LNCAP (cell line): Measurements from ENCODE around the gene TFRC.

Experiments
- TF ChIP-seq, protein P1 (sequence below): fragments of 450-650 bp; IDR thresholded peaks from 2 replicates; pipeline ENCODE4 v1.5.1; 2017; ENCODE audit warnings: mild to moderate bottlenecking

TFRC gene

DNA sequence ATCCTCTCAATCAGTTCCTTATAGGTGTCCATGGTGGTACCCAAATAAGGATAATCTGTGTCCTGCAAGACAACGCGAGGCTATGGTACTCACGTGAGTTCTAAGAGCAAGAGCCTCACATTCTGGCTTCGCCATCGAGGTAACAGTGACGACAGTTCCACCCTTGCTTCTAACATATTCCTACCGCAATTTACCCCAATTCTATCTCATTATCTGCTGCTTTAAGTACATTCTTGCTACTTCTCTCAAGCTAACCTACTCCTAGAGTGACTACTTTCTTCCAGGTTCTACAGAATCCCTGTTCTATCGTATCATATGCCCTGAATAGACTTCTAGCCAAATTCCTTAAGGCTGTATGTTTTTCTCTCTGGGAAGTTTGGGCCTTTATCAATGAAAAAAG lies 26.6 kb downstream of the TFRC start:
- TF ChIP-seq, protein P1, sequence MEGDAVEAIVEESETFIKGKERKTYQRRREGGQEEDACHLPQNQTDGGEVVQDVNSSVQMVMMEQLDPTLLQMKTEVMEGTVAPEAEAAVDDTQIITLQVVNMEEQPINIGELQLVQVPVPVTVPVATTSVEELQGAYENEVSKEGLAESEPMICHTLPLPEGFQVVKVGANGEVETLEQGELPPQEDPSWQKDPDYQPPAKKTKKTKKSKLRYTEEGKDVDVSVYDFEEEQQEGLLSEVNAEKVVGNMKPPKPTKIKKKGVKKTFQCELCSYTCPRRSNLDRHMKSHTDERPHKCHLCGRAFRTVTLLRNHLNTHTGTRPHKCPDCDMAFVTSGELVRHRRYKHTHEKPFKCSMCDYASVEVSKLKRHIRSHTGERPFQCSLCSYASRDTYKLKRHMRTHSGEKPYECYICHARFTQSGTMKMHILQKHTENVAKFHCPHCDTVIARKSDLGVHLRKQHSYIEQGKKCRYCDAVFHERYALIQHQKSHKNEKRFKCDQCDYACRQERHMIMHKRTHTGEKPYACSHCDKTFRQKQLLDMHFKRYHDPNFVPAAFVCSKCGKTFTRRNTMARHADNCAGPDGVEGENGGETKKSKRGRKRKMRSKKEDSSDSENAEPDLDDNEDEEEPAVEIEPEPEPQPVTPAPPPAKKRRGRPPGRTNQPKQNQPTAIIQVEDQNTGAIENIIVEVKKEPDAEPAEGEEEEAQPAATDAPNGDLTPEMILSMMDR = no peak

DNA sequence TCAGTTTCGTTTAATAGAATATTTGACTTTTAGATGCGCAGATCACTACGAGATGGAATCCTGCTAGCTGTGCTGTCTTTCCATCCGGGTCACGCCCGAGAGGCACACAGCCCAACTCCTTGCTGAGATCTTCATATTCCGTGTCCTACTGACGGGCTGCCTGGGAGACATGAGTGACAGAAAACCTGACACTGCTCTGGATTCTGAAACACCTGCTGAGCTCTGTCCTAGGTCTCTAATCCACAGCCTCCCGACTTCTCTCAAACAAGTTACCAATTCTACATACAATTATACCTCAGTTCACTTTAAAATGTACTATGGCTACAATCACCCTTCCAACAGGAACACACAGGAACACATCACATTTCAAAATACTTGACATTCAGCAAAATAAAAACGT lies 27.2 kb downstream of the TFRC start:
- TF ChIP-seq, protein P1 = no peak

DNA sequence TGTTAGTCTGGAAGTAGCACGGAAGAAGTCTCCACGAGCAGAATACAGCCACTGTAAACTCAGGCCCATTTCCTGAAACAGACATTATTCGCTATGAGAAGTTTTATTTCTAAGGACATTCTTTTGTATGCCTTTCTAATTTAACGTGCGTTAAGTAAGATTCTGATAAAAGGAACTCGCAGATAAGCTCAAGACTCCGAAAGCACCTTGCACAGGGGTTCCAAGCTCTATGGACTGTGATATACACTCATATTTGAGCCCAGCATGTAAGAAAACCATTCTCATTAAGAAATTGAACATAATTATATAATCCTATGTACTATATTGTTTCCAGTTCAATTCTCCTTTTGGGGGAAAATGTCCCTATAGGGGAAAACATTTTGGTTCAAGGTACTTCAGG lies 28.4 kb downstream of the TFRC start:
- TF ChIP-seq, protein P1 = no peak

DNA sequence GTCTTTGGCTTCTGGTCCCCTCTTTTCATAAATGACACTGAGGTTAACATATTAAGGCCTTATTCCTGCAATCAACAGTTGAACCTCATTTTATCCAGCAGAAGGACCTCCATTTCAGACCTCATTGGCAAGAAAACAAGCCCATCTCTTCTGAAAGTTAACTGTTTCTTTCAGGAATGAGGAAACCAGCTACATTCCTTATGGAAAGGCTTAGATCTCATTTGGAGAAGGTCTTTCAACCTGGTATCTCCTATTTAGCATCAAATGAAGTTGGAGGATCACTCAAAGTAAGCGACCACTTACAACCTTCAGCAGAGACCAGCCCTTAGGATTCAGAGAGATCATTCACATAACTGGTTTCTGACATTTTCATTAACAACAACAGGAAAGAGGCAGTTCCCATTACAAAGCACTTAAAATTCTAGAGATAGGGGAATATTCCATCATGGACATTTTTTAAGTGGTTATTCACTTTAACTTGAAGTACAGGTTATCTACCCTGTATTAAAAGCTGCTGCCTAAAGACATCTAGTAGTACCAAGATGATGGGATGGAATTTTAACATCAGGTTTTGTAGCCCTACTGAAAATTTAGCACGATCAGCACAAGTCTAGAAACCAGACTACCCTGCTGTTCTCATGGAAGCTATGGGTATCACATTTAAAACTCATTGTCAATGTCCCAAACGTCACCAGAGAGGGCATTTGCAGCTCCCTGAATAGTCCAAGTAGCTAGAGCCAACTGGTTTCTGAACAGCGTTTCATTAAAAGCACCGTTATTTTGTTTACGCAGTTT lies 30.4 kb downstream of the TFRC start:
- TF ChIP-seq, protein P1 = no peak

DNA sequence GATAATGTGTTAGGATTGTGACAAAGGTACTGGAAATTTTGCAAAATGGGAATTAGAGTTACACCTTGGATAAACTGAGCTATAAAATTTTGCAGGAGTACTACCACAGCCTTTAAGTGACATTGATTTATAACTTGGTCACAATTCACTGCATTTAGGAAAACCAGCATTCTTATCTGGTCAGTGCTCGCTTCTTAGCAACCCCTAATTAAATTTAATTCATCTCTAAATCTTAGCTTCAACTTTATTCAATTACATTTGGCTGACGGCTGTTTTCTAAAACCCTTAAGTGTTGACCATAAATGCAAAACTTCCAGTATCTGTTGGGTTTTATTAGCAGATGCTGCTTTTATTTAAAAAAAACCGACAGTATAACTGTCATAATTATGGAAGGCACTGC lies 31.3 kb downstream of the TFRC start:
- TF ChIP-seq, protein P1 = no peak

DNA sequence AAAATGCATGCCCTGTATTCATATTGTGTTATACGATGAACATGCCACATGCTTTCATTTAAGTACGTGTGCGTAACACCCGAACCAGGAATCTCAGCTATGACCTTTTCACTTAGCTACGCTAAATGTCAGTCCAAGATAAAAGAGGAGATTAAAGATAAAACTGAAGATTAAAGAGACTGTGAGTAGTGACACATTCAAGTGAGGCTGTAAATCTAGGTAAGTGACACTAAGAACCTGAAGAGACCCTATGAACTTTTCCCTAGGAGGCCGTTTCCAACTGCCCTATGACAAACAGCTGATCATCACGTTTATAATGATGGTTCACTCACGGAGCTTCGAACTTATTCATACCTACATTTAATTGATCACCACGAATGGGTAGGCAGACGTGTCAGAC lies 32.2 kb downstream of the TFRC start:
- TF ChIP-seq, protein P1 = no peak

DNA sequence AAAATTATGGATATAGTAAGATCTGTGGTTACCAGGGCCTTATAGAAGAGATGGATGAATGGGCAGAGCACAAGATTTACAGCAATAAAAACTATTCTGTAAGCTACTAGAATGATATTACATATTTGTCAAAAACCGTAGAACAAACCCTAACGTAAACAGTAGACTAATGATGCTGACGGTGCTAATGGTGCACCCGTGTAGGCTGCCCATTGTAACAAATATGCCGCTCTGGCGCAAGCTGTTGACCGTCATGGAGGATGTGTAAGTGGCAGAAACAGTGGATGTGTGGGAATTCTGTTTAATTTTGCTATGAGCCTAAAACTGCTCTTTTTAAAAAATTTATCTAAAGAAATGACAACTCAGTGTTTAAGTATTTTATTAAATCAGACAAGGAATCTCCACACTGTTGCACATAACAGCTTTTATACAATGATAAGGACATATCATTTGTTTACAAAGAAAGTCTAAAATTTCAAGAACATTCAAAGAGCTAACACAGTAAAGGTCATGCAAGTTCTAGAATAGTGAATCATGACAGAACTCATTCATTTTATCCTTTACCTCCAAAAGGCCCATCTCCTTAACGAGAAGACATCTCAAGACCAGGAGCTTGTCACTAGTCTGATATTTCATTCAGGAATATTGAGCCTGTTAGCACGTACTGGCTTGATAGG lies 32.8 kb downstream of the TFRC start:
- TF ChIP-seq, protein P1 = no peak
